ENCODE measurements around the gene MESD.

MESD gene

GRCh38 chr15:80940331-80940730 lies 49.3 kb downstream of the MESD start:
- no peak for DNase-seq (ENCODE audit: low spot score)

GRCh38 chr15:80939216-80939615 lies 50.4 kb downstream of the MESD start:
- no peak for DNase-seq (ENCODE audit: low spot score)

- DNase-seq (ENCODE audit: low spot score) = no peak
These were observed 51.9 kb downstream of the MESD start for GRCh38 chr15:80937718-80938117.

GRCh38 chr15:80936288-80937078 lies 53.1 kb downstream of the MESD start:
- DNase-seq (ENCODE audit: low spot score) = no peak

GRCh38 chr15:80934761-80935221 lies 54.8 kb downstream of the MESD start:
- no peak for DNase-seq (ENCODE audit: low spot score)

- no peak for DNase-seq (ENCODE audit: low spot score)
These were observed 56.6 kb downstream of the MESD start for GRCh38 chr15:80932989-80933388.

- DNase-seq (ENCODE audit: low spot score) = no peak
These were observed 57.2 kb downstream of the MESD start for GRCh38 chr15:80932513-80932815.

- no peak for DNase-seq (ENCODE audit: low spot score)
These were observed 57.7 kb downstream of the MESD start for GRCh38 chr15:80931721-80932512.

- no peak for DNase-seq (ENCODE audit: low spot score)
These were observed 58.4 kb downstream of the MESD start for GRCh38 chr15:80931191-80931590.

GRCh38 chr15:80929689-80930088 lies 59.9 kb downstream of the MESD start:
- peak; percentile 43 for DNase-seq (ENCODE audit: low spot score)

- no peak for DNase-seq (ENCODE audit: low spot score)
These were observed 60.4 kb downstream of the MESD start for GRCh38 chr15:80929225-80929624.

- no peak for DNase-seq (ENCODE audit: low spot score)
These were observed 63.5 kb downstream of the MESD start for GRCh38 chr15:80926126-80926525.

GRCh38 chr15:80925597-80926059 lies 64.0 kb downstream of the MESD start:
- DNase-seq (ENCODE audit: low spot score) = no peak

GRCh38 chr15:80924278-80924677 lies 65.3 kb downstream of the MESD start:
- DNase-seq (ENCODE audit: low spot score) = no peak

GRCh38 chr15:80923668-80924067 lies 66.0 kb downstream of the MESD start:
- no peak for DNase-seq (ENCODE audit: low spot score)

GRCh38 chr15:80921736-80922410 lies 67.7 kb downstream of the MESD start:
- DNase-seq (ENCODE audit: low spot score) = no peak

- DNase-seq (ENCODE audit: low spot score) = no peak
These were observed 69.3 kb downstream of the MESD start for GRCh38 chr15:80920271-80920699.

GRCh38 chr15:80918196-80918783 lies 71.3 kb downstream of the MESD start:
- DNase-seq (ENCODE audit: low spot score) = no peak

GRCh38 chr15:80916056-80916455 lies 73.6 kb downstream of the MESD start:
- DNase-seq (ENCODE audit: low spot score) = no peak

GRCh38 chr15:80915472-80915871 lies 74.1 kb downstream of the MESD start:
- DNase-seq (ENCODE audit: low spot score) = no peak

- DNase-seq (ENCODE audit: low spot score) = no peak
These were observed 76.1 kb downstream of the MESD start for GRCh38 chr15:80913541-80913940.

GRCh38 chr15:80912673-80913072 lies 76.9 kb downstream of the MESD start:
- no peak for DNase-seq (ENCODE audit: low spot score)

All from SK-N-DZ (cell line).